SK-N-DZ (cell line): ENCODE results near the gene KANTR.
"Not testable (repeated sequence)": the region's sequence is repeated elsewhere in the genome, so short reads cannot be mapped to it uniquely, and the experiment has no call there.

Source experiments
- DNase-seq: peaks from one replicate; pipeline ENCODE4 v3.0.0-alpha.2; 2015; ENCODE audit warnings: low spot score
- small RNA-seq, 2 experiments: library from RNA; depleted of rRNA; stranded (forward); fragments of <200 nt; gene quantifications; one replicate each; pipeline ENCODE3, GENCODE V24; 2014

Gene KANTR

DNA sequence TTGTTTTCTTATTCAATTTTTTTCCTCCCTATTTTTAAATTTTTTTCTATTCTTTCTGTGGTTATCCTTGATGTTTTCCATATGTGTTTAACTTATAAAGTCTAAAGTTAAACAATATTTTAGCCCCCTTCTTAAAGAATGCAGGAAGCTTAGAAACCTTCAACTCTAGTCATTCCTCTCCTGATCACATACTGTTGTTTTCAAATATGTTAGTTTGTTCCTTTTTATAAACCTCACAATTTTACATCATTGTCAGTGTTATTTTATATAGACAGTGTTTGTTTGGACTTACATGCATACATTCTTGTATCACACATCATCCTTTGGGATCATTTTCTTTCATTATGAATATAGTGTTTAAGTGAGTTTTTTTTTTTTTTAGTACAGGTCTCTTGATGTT lies 31.6 kb downstream of the KANTR start:
- no peak for DNase-seq

DNA sequence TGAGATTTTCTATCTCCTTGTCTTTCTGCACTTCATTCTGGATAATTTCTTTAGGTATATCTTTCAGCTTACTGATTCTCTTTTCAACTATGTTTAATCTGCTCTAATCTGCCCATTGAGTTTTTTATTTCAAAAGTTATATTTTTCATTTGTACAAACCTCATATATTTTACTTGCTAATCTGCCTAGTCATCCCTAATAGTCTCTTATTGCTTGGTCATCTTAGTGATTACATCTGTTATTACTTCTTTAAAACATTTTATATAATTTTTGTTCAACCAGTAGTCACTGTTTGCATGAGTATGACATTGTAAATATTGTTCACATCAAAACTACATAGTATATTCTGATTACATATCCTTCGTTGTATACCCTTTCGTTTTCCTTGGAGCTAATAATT lies 32.4 kb downstream of the KANTR start:
- DNase-seq, result no peak

DNA sequence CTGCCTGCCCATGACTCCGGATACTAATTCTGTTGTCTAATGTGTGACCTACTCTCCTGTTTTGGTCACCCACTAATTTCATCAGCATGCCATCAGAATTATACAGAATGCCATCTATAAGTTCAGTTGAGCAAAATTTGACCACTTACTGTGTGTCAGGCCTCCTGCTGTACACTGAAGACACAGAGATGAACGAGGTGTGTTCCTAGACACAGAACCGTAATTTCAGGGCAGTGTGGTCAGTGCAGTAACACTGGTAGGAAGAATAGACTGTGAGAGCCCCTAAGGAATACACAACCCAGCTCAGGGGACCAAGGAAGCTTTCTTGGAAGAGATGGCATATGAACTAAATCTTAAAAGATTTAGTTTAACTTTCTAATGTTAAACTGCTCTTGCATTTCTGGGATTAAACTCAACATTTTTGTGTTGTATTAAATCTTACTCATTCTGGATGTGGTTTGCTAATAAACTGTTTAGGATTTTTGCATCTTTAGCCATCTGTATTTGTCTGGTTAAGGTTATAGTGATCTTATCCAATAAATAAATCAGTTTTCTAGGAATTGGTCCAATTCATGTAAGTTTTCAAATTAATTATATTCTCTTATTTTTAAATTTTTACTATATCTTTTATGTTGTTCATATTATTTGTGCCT lies 34.3 kb downstream of the KANTR start:
- DNase-seq, result no peak

- DNase-seq, result no peak
These were observed 39.5 kb downstream of the KANTR start for GRCh38 chrX:53133400-53133799.

- no peak for DNase-seq
These were observed 41.6 kb downstream of the KANTR start for GRCh38 chrX:53135581-53135980.

DNA sequence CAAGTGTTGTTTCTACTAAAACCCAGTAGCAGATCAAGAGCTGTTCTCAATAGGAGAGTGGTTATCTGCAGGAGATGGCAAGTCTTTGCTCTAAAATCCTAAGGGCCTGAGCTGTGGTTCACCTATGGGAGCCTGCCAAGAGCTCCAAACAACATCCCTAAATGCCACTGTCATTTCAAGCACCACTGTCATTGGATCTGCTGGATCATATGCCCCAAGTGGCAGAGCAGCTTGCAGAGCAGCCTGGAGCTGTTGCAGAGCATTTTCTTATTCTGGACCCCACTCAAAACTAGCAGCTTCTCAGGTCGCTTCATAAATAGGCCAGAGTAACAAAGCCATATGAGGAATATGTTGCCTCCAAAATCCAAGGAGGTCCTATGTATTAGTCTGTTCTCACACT lies 59.6 kb downstream of the KANTR start:
- DNase-seq, result no peak

- no peak for DNase-seq
These were observed 61.7 kb downstream of the KANTR start for GRCh38 chrX:53155512-53156206.

DNA sequence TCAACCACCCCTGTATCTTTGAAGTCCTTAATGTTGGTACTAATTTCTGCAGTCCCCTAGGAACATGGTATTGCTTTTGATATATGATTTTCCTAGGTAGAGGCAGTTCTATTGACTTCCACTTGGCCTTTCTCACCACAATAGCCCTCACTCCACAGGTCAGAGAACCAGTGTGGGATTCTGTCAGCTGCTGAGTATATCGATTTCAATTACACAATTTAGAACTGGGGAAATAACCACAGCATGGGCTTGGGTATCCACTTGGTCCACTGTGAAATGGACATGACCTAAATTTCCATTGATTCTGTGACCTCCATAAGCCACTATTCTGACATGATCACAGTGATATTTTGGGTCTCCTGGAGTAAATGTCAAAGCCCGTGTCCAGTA lies 62.3 kb downstream of the KANTR start:
- DNase-seq, result no peak

DNA sequence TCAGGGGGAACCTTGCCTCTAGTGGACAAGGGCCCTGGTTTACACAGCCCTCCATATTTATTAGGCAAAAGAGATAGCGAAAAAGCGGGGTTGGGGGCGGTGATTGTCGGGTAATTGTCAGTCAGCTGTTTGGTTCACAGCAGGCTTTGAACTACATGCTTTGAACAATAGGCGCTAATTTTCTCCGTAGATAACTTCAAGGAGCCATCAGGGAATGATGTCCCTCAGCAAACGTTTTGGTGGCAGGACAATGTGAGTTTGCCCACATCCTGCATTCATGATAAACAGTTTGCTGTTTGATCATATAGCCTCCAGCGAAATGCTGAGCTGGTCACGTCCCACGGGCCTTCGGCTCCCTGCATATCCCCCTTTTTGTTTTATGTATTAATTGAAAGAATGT lies 65.2 kb downstream of the KANTR start:
- no peak for DNase-seq

GRCh38 chrX:53160297-53160983 lies 66.5 kb downstream of the KANTR start:
- no peak for DNase-seq

DNA sequence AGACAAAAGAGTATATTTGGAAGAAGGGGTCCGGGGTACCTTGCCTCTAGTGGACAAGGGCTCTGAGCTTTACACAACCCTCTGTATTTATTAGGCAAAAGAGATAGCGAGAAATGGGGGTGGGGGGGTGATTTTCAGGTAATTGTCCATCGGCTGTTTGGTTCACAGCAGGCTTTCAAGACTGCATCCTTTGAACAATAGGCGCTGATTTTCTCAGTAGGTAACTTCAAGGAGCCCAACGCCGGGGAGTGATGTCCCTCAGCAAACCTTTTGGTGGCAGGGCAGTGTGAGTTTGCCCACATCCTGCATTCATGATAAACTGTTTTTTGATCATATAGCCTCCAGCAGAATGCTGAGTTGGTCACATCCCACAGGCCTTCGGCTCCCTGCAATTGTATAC lies 69.5 kb downstream of the KANTR start:
- no peak for DNase-seq

- DNase-seq, result not testable (repeated sequence)
These were observed 70.6 kb downstream of the KANTR start for GRCh38 chrX:53164566-53164965.

DNA sequence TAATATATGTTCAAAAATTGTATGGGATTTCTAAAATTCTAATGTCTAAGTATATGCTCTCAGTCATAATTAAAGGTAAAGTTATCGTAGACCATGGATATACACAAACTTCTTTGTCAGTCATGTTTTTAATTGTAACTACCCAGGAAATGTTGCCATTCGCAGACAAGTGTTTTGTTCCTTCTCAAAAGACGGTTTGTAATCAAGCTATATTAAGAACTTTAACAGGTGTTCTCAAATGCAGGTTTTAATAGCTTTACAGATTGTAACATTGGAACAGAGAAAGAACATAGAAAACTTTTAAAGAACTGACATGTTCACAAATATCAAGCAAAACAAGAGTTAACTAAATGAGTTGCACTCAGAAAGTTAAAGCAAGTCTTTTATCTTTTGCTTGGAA lies 72.2 kb downstream of the KANTR start:
- DNase-seq, result no peak

GRCh38 chrX:53171356-53171755 lies 77.4 kb downstream of the KANTR start:
- no peak for DNase-seq

Small RNA genes within 50 kb of the gene (small RNA-seq; reads per million reads assigned to genes)
- 0 reads per million in 2 experiments for gene AL139396.1
- gene AL591212.2, result 0 to 0.04 reads per million in 2 experiments
